Fibroblast of mammary gland (primary cell): ENCODE measurements around the gene GRIK4.
A peak's percentile ranks its signal among the peaks of the same experiment; 100 is the strongest.

Experiments used
- DNase-seq: peaks from one replicate; pipeline ENCODE4 v3.0.0-alpha.2; 2010; ENCODE audit warnings: low read depth
- H3K4me3 ChIP-seq: 2 replicates; pipeline ENCODE4 v1.5.1; 2011; ENCODE audit warnings: low read depth, mild to moderate bottlenecking, low read length, moderate library complexity; ENCODE audit not compliant: control insufficient read depth
- TF ChIP-seq, protein P1 (sequence below): conservative IDR thresholded peaks from 2 replicates; pipeline ENCODE4 v1.5.1; 2011; ENCODE audit warnings: low read depth, low read length, inconsistent platforms; ENCODE audit not compliant: control insufficient read depth, insufficient read depth

GRIK4 gene

DNA sequence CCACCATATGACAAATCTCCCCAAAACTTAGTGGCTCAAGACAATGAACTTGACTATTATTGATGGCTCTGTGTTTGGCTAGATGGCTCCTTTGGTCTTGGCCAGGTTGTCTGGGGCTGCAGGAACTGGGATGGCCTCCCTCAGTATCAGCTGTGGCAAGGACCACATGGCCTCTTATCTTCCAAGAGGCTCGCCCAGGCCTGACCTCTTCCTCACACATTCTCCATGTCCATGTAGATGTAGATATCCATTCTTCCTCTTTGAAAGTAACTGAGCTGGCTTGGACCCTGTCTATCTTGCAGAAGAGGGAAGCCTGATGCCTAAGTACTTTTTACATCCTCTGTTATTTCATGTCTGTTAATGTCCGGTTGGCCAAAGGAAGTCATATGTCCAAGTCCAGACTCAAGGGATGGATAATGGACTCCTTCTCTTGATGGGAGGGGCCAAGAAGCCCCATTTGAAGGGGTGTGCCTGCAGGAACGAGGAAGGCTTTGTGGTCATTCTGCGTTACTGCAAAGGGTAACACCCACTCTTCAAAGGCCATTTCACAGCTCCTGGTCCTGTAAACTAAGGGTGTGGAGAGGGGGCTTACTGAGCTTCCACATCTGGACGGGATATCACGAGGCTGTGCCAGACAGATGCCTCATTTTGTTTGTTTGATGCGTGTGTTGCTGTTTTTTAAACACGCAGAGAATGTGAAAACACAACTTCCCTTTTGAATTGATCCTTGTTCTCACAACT lies 87.1 kb downstream of the GRIK4 start:
- TF ChIP-seq, protein P1, sequence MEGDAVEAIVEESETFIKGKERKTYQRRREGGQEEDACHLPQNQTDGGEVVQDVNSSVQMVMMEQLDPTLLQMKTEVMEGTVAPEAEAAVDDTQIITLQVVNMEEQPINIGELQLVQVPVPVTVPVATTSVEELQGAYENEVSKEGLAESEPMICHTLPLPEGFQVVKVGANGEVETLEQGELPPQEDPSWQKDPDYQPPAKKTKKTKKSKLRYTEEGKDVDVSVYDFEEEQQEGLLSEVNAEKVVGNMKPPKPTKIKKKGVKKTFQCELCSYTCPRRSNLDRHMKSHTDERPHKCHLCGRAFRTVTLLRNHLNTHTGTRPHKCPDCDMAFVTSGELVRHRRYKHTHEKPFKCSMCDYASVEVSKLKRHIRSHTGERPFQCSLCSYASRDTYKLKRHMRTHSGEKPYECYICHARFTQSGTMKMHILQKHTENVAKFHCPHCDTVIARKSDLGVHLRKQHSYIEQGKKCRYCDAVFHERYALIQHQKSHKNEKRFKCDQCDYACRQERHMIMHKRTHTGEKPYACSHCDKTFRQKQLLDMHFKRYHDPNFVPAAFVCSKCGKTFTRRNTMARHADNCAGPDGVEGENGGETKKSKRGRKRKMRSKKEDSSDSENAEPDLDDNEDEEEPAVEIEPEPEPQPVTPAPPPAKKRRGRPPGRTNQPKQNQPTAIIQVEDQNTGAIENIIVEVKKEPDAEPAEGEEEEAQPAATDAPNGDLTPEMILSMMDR = no peak
- no peak for DNase-seq

GRCh38 chr11:120599816-120600420 lies 88.4 kb downstream of the GRIK4 start:
- TF ChIP-seq, protein P1 = no peak
- H3K4me3 ChIP-seq = no peak overlapping the region
- DNase-seq = no peak

More for the DNA sequence above, 87.1 kb downstream of the GRIK4 start:
- no peak overlapping the region for H3K4me3 ChIP-seq

DNA sequence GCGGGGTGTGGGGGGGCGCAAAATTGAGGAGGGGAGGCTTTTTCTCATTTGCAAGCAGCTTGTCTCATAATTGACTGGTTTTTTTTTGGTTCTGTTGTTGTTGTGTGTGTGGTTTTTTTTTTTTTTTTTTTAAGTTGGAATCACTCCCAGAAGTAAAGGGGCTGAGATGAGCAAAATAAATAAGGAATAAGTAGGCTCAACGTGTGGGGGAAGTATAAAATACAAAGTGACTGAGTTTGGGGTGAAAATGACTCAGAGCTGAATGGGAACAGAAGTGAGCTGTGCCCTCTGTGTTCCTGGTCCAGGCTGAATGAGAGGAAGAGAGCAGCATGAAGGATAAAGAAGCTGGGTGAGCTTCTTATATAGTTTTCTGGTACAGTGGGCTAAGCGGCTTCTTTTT lies 90.0 kb downstream of the GRIK4 start:
- DNase-seq = peak; percentile 61
- no peak overlapping the region for H3K4me3 ChIP-seq
- TF ChIP-seq, protein P1 = no peak

DNA sequence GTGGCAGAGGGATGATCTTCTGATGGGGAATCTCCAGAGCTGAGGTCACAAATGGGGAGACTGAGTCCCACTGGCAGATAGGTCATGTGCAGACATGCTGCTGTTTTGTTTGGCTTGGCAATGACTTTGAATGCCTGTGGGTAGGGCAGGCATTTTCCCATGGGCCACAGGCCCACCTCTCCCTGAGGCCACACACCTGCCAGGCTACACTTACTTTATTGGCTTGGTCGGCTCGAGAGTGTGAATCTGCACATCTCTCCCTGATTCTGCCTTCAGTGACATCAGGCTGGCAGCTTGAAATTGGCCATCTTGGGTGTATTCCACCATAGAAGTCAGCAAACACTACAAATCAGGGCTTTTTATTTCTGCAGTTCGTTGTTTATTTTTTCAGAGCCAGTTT lies 91.5 kb downstream of the GRIK4 start:
- H3K4me3 ChIP-seq = no peak overlapping the region
- DNase-seq = no peak
- TF ChIP-seq, protein P1 = no peak

DNA sequence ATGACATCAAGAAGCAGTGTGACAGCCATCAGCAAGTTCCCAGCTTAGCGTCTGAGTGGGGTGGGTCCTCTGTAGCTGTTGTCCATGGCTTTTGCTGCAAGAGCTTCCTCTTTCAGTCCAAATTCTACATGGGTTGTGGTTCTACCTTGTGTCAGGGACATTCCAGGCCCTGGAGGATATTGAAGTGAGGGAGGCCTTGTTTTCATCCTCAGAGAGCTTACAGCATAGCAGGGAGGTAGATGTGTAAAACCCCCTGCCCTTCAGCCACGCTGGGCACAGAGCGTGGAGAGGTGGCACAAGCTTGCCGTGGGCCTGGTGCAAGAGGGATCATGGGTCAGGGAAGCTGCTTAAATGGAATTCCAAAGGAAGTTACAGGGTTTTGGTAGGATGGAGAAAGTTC lies 93.9 kb downstream of the GRIK4 start:
- TF ChIP-seq, protein P1 = no peak
- DNase-seq = no peak
- H3K4me3 ChIP-seq = no peak overlapping the region

GRCh38 chr11:120606211-120607010 lies 94.9 kb downstream of the GRIK4 start:
- TF ChIP-seq, protein P1 = no peak
- no peak overlapping the region for H3K4me3 ChIP-seq
- DNase-seq = no peak
